HEK293 (cell line): ENCODE measurements around the gene UBE2G2.

ENCODE experiments used
- CTCF ChIA-PET: fragments of 350-600 bp; formaldehyde crosslinking; extraction: SDS; loops from one replicate; lab custom pipeline; 2021; ENCODE audit warnings: antibody characterized with exemption; lab: Yijun Ruan, JAX
- POLR2A ChIA-PET: fragments of 300-600 bp; formaldehyde crosslinking; extraction: SDS; loops from one replicate; lab custom pipeline; 2020; ENCODE audit warnings: antibody characterized with exemption, inconsistent platforms; lab: Yijun Ruan, JAX
- H3K27ac ChIP-seq: fragments of 200-500 bp; sonication (Bioruptor generic); 2 replicates; pipeline ENCODE4 v1.5.1; 2014; ENCODE audit warnings: low read depth, low read length, control low read depth, inconsistent platforms; ENCODE audit errors: extremely low read depth
- H3K36me3 ChIP-seq, 2 experiments: fragments of 200-500 bp in 1 of 2; sonication (Bioruptor generic) in 1 of 2; 1 replicate in 1 of 2; 2 replicates in 1 of 2; pipeline ENCODE4 v1.5.1; 2014 to 2017; ENCODE audit warnings: inconsistent platforms in 2 of 2, low read length in 2 of 2; ENCODE audit not compliant: control insufficient read depth in 2 of 2, insufficient read depth in 1 of 2
- H3K4me1 ChIP-seq: fragments of 200-500 bp; sonication (Bioruptor generic); 2 replicates; pipeline ENCODE4 v1.5.1; 2014; ENCODE audit warnings: mild to moderate bottlenecking, low read length, inconsistent platforms; ENCODE audit not compliant: control insufficient read depth, insufficient read depth
- H3K4me3 ChIP-seq: 2 replicates; pipeline ENCODE4 v1.5.1; 2011; ENCODE audit warnings: low read depth, mild to moderate bottlenecking, control low read depth, low read length, moderate library complexity
- H3K9me3 ChIP-seq: fragments of 200-500 bp; sonication (Bioruptor generic); 2 replicates; pipeline ENCODE4 v1.5.1; 2014; ENCODE audit warnings: low read depth, low read length, inconsistent platforms; ENCODE audit not compliant: control insufficient read depth, insufficient read depth
- FEZF1 ChIP-seq: fragments of 450-650 bp; formaldehyde crosslinking; IDR thresholded peaks from 2 replicates; pipeline ENCODE4 v1.5.1; 2016; ENCODE audit warnings: missing biosample characterization, missing genetic modification characterization
- MYNN ChIP-seq: fragments of 450-650 bp; formaldehyde crosslinking; IDR thresholded peaks from 2 replicates; pipeline ENCODE4 v1.5.1; 2016; ENCODE audit warnings: missing biosample characterization, missing genetic modification characterization, borderline replicate concordance
- OSR2 ChIP-seq: fragments of 450-650 bp; formaldehyde crosslinking; IDR thresholded peaks from 2 replicates; pipeline ENCODE4 v1.5.1; 2016; ENCODE audit warnings: missing biosample characterization, missing genetic modification characterization
- PATZ1 ChIP-seq: fragments of 450-650 bp; formaldehyde crosslinking; IDR thresholded peaks from 2 replicates; pipeline ENCODE4 v1.5.1; 2016; ENCODE audit warnings: missing biosample characterization, missing genetic modification characterization
- PRDM6 ChIP-seq: fragments of 450-650 bp; formaldehyde crosslinking; IDR thresholded peaks from 2 replicates; pipeline ENCODE4 v1.5.1; 2017; ENCODE audit warnings: missing biosample characterization, missing genetic modification characterization
- SCRT1 ChIP-seq: fragments of 450-650 bp; formaldehyde crosslinking; IDR thresholded peaks from 2 replicates; pipeline ENCODE4 v1.5.1; 2016; ENCODE audit warnings: missing biosample characterization, missing genetic modification characterization, borderline replicate concordance
- WT1 ChIP-seq: fragments of 450-650 bp; formaldehyde crosslinking; IDR thresholded peaks from 2 replicates; pipeline ENCODE4 v1.5.1; 2016; ENCODE audit warnings: missing biosample characterization, missing genetic modification characterization
- YY2 ChIP-seq: fragments of 450-650 bp; formaldehyde crosslinking; IDR thresholded peaks from 2 replicates; pipeline ENCODE4 v1.5.1; 2016; ENCODE audit warnings: missing biosample characterization, missing genetic modification characterization
- ZFP37 ChIP-seq: fragments of 450-650 bp; formaldehyde crosslinking; IDR thresholded peaks from 2 replicates; pipeline ENCODE4 v1.5.1; 2016; ENCODE audit warnings: missing biosample characterization, missing genetic modification characterization
- ZFP69B ChIP-seq: fragments of 450-650 bp; formaldehyde crosslinking; IDR thresholded peaks from 2 replicates; pipeline ENCODE4 v1.5.1; 2016; ENCODE audit warnings: missing biosample characterization, missing genetic modification characterization
- ZNF140 ChIP-seq: fragments of 450-650 bp; formaldehyde crosslinking; IDR thresholded peaks from 2 replicates; pipeline ENCODE4 v1.5.1; 2016; ENCODE audit warnings: missing biosample characterization, missing genetic modification characterization
- ZNF148 ChIP-seq: fragments of 450-650 bp; formaldehyde crosslinking; IDR thresholded peaks from 2 replicates; pipeline ENCODE4 v1.5.0; 2017; ENCODE audit warnings: missing biosample characterization, missing genetic modification characterization, borderline replicate concordance
- ZNF174 ChIP-seq: fragments of 450-650 bp; formaldehyde crosslinking; IDR thresholded peaks from 2 replicates; pipeline ENCODE4 v1.5.0; 2017; ENCODE audit warnings: missing biosample characterization, mild to moderate bottlenecking, missing genetic modification characterization
- ZNF341 ChIP-seq: fragments of 450-650 bp; formaldehyde crosslinking; IDR thresholded peaks from 2 replicates; pipeline ENCODE4; 2016; ENCODE audit warnings: low read depth, missing biosample characterization, missing genetic modification characterization
- ZNF394 ChIP-seq: fragments of 450-650 bp; formaldehyde crosslinking; IDR thresholded peaks from 2 replicates; pipeline ENCODE4 v1.5.1; 2016; ENCODE audit warnings: missing biosample characterization, missing genetic modification characterization, mild to moderate bottlenecking, moderate library complexity, borderline replicate concordance
- ZNF514 ChIP-seq: fragments of 450-650 bp; formaldehyde crosslinking; IDR thresholded peaks from 2 replicates; pipeline ENCODE4 v1.5.1; 2016; ENCODE audit warnings: missing biosample characterization, missing genetic modification characterization
- ZNF529 ChIP-seq: fragments of 450-650 bp; formaldehyde crosslinking; IDR thresholded peaks from 2 replicates; pipeline ENCODE4 v1.5.1; 2017; ENCODE audit warnings: missing genetic modification characterization, missing biosample characterization; ENCODE audit not compliant: insufficient replicate concordance
- ZNF707 ChIP-seq: fragments of 450-650 bp; formaldehyde crosslinking; IDR thresholded peaks from 2 replicates; pipeline ENCODE4 v1.5.1; 2016; ENCODE audit warnings: missing biosample characterization, missing genetic modification characterization
- ZSCAN30 ChIP-seq: fragments of 450-650 bp; IDR thresholded peaks from 2 replicates; pipeline ENCODE4 v1.5.1; 2018; ENCODE audit warnings: missing biosample characterization, mild to moderate bottlenecking, missing genetic modification characterization, moderate library complexity
- ZXDB ChIP-seq: fragments of 450-650 bp; formaldehyde crosslinking; IDR thresholded peaks from 2 replicates; pipeline ENCODE4 v1.5.1; 2016; ENCODE audit warnings: missing biosample characterization, missing genetic modification characterization

UBE2G2 gene

GRCh38 chr21:44790368-44790767, 11.3 kb downstream of the UBE2G2 start (continued):
- no peak for TF ChIP-seq ZNF140 (tag by site-specific recombination)
- no peak for TF ChIP-seq ZFP69B (tag by site-specific recombination)
- no peak for TF ChIP-seq ZNF148 (tag by site-specific recombination)
- TF ChIP-seq ZNF174 (tag by site-specific recombination), result no peak
- no peak for TF ChIP-seq SCRT1 (tag by site-specific recombination)
- no peak for TF ChIP-seq ZNF514
- TF ChIP-seq OSR2 (tag by site-specific recombination), result no peak
- no peak for TF ChIP-seq ZSCAN30
- TF ChIP-seq, all 188 proteins: peak for 0

GRCh38 chr21:44789880-44790279, 11.7 kb downstream of the UBE2G2 start:
- TF ChIP-seq ZFP37 (tag by site-specific recombination) (no peak), ZNF341 (tag by site-specific recombination) (no peak), ZNF394 (tag by site-specific recombination) (no peak), YY2 (tag by site-specific recombination) (no peak), ZNF707 (no peak), PATZ1 (tag by site-specific recombination) (no peak), MYNN (tag by site-specific recombination) (no peak)
- TF ChIP-seq, all 188 proteins: peak for 0
- Histone ChIP-seq H3K36me3 (peaks cover 6 to 36% of the 10 kb centered on the region in 2 experiments; a peak in 2 of 3 replicates), H3K4me1 (peaks cover 15% of the 10 kb centered on the region), H3K27ac (no peak overlapping the region), H3K9me3 (no peaks in the 10 kb centered on the region), H3K4me3 (no peak overlapping the region)
- ChIA-PET CTCF (interaction anchor here (0.7 to 1.1 kb wide), 3 partner anchors 10 to 349 kb away, joined by 3 to 5 read pairs (median 4); no protein-coding TSS in a partner anchor), POLR2A (interaction anchor here (0.7 kb wide), 1 partner anchor 12 kb away, joined by 4 read pairs; the partner anchor contains the start of gene UBE2G2)

- Histone ChIP-seq H3K27ac (peak overlapping the region; percentile 17), H3K9me3 (no peaks in the 10 kb centered on the region), H3K4me1 (peaks cover 15% of the 10 kb centered on the region), H3K36me3 (peaks cover 18 to 42% of the 10 kb centered on the region in 2 experiments), H3K4me3 (no peak overlapping the region)
- CTCF ChIA-PET, result interaction anchor here (1.0 to 2.9 kb wide), 2 partner anchors 14 to 275 kb away, joined by 3 to 12 read pairs; no protein-coding TSS in a partner anchor
- TF ChIP-seq ZNF529 (tag by site-specific recombination) (no peak), OSR2 (tag by site-specific recombination) (peak; percentile 78), ZXDB (peak; percentile 46), WT1 (tag by site-specific recombination) (peak; percentile 89), FEZF1 (tag by site-specific recombination) (peak; percentile 68; the same call in 1 of the 2 replicates), PRDM6 (tag by site-specific recombination) (peak; percentile 71)
- POLR2A ChIA-PET, result no interaction called here
These were observed 15.8 kb downstream of the UBE2G2 start for GRCh38 chr21:44785620-44786335.
